HepG2 (cell line): ENCODE measurements around the gene PTGIS. TPM values are rescaled to one million over a fixed set of nuclear protein-coding genes. Genes with fewer than 3 reads are reported as not detected.

Experiments
- ATAC-seq: fragments of 200-7000 bp; cut with Tn5 transposase; 3 replicates; pipeline ENCODE4 v1.9.1; 2020; ENCODE audit warnings: mild to moderate bottlenecking, moderate library complexity
- BruUV-seq: library from RNA; stranded (reverse); fragments of 400-500 nt; replicated peaks from 2 replicates; lab custom pipeline; 2021; lab: Mats Ljungman, UMichigan
- CTCF ChIA-PET: fragments of 300-600 bp; formaldehyde crosslinking; extraction: SDS; loops from one replicate; lab custom pipeline; 2021; ENCODE audit warnings: low total read pairs, inconsistent platforms, low intra/inter-chr PET ratio; lab: Yijun Ruan, JAX
- POLR2A ChIA-PET: fragments of 350-600 bp; sonication (Branson Sonifier 250); formaldehyde crosslinking; loops from one replicate; lab custom pipeline; 2020; ENCODE audit warnings: antibody characterized with exemption, inconsistent platforms; lab: Yijun Ruan, JAX
- DNase-seq: peaks from one replicate; pipeline ENCODE4 v3.0.0-alpha.2; 2015; ENCODE audit warnings: low spot score
- FAIRE-seq: peaks from 3 replicates; lab custom pipeline; 2011; peaks lifted over from hg19 to GRCh38; lab: Jason Lieb, UNC
- H2AFZ ChIP-seq: one replicate; pipeline ENCODE4 v1.6.1; 2011; ENCODE audit warnings: low read length, inconsistent platforms
- H3K27ac ChIP-seq: fragments of 300-600 bp; 3 replicates; pipeline ENCODE4 v1.8.0; 2011; ENCODE audit warnings: mixed run types, mild to moderate bottlenecking, mixed read lengths, low read length, inconsistent platforms; ENCODE audit not compliant: insufficient read depth; ENCODE audit errors: extremely low read length
- H3K27me3 ChIP-seq, 2 experiments: fragments of 200-600 bp in 1 of 2; 2 replicates in 1 of 2; 3 replicates in 1 of 2; pipeline versions ENCODE4 v1.6.0 to v1.8.0; 2011; ENCODE audit warnings: low read length in 2 of 2, mild to moderate bottlenecking in 2 of 2, moderate library complexity in 2 of 2, inconsistent platforms in 1 of 2; ENCODE audit not compliant: insufficient read depth in 2 of 2, control insufficient read depth in 1 of 2
- H3K36me3 ChIP-seq, 2 experiments: fragments of 200-600 bp in 1 of 2; replicated peaks in 1 of 2; 2 replicates in 1 of 2; 3 replicates in 1 of 2; pipeline versions ENCODE4 v1.5.1 to v1.8.0; 2011; ENCODE audit warnings: low read length in 2 of 2, inconsistent platforms in 1 of 2; ENCODE audit not compliant: insufficient read depth in 2 of 2, control insufficient read depth in 1 of 2
- H3K4me1 ChIP-seq: 2 replicates; pipeline ENCODE4 v1.5.1; 2012; ENCODE audit warnings: low read length, inconsistent platforms; ENCODE audit not compliant: insufficient read depth
- H3K4me2 ChIP-seq: 2 replicates; pipeline ENCODE4 v1.6.0; 2011; ENCODE audit warnings: low read depth, low read length, inconsistent platforms
- H3K4me3 ChIP-seq, 3 experiments: fragments of 200-600 bp in 1 of 3; sonication (generic), shearing (Covaris generic) in 1 of 3; replicated peaks in 1 of 3; 2 replicates each; pipeline ENCODE4 v1.5.1; 2011 to 2016; ENCODE audit warnings: low read length in 3 of 3, inconsistent platforms in 2 of 3, low read depth in 2 of 3, mild to moderate bottlenecking in 2 of 3, control low read depth in 1 of 3, mixed read lengths in 1 of 3; ENCODE audit not compliant: insufficient read depth in 1 of 3
- H3K79me2 ChIP-seq: one replicate; pipeline ENCODE4 v1.6.1; 2011; ENCODE audit warnings: low read length, inconsistent platforms; ENCODE audit not compliant: insufficient read depth
- H3K9ac ChIP-seq: 2 replicates; pipeline ENCODE4 v1.6.0; 2011; ENCODE audit warnings: mild to moderate bottlenecking, low read depth, low read length, inconsistent platforms; ENCODE audit not compliant: insufficient read depth
- H3K9me3 ChIP-seq: 2 replicates; pipeline ENCODE4 v1.5.1; 2012; ENCODE audit warnings: mild to moderate bottlenecking, low read length
- H4K20me1 ChIP-seq: 2 replicates; pipeline ENCODE4 v1.6.0; 2011; ENCODE audit warnings: inconsistent platforms, mild to moderate bottlenecking, low read length, moderate library complexity; ENCODE audit not compliant: insufficient read depth
- AGO1 ChIP-seq: fragments of 200-400 bp; formaldehyde crosslinking; IDR thresholded peaks from 2 replicates; pipeline ENCODE4 v1.6.1; 2017; ENCODE audit warnings: mild to moderate bottlenecking, low read depth, low read length, moderate library complexity; ENCODE audit not compliant: poor library complexity, severe bottlenecking
- CHD4 ChIP-seq: fragments of 200-600 bp; sonication (generic); IDR thresholded peaks from 2 replicates; pipeline ENCODE4 v1.7.0; 2017; ENCODE audit warnings: mild to moderate bottlenecking, low read length, borderline replicate concordance
- FOXK1 ChIP-seq: sonication (generic); formaldehyde crosslinking; IDR thresholded peaks from 2 replicates; pipeline ENCODE4 v1.4.0; 2020; ENCODE audit warnings: low read depth, missing genetic modification reagents, borderline replicate concordance
- GABPA ChIP-seq, 2 experiments: IDR thresholded peaks; 2 replicates each; pipeline ENCODE4 v1.6.1; 2011 to 2016; ENCODE audit warnings: low read depth in 2 of 2, low read length in 1 of 2, missing biosample characterization in 1 of 2, missing genetic modification characterization in 1 of 2
- GATA4 ChIP-seq: sonication (generic); IDR thresholded peaks from 2 replicates; pipeline ENCODE4 v1.6.1; 2016; ENCODE audit warnings: antibody characterized with exemption, low read depth, borderline replicate concordance
- KLF16 ChIP-seq, 2 experiments: sonication (generic) in 1 of 2; formaldehyde crosslinking in 1 of 2; IDR thresholded peaks; 2 replicates each; pipeline versions ENCODE4 v1.6.1 to v1.8.0; 2016 to 2023; ENCODE audit warnings: missing genetic modification reagents in 2 of 2, missing compliant biosample characterization in 1 of 2
- NPAS2 ChIP-seq: sonication (generic); formaldehyde crosslinking; IDR thresholded peaks from 2 replicates; pipeline ENCODE4 v1.8.0; 2022; ENCODE audit warnings: mild to moderate bottlenecking, missing genetic modification reagents, borderline replicate concordance
- POLR2AphosphoS2 ChIP-seq: IDR thresholded peaks from 2 replicates; pipeline ENCODE4 v1.6.1; 2011; ENCODE audit warnings: low read depth, low read length, improper control_type of control experiment
- RBFOX2 ChIP-seq: fragments of 200-400 bp; formaldehyde crosslinking; IDR thresholded peaks from 2 replicates; pipeline ENCODE4 v1.6.1; 2017; ENCODE audit warnings: low read depth, mild to moderate bottlenecking, low read length
- SALL2 ChIP-seq: sonication (generic); formaldehyde crosslinking; IDR thresholded peaks from 2 replicates; pipeline ENCODE4 v1.8.1; 2023; ENCODE audit warnings: mild to moderate bottlenecking, missing genetic modification reagents, inconsistent platforms
- ZC3H13 ChIP-seq: sonication (generic); formaldehyde crosslinking; IDR thresholded peaks from 2 replicates; pipeline ENCODE4 v1.8.1; 2023; ENCODE audit warnings: mild to moderate bottlenecking, missing genetic modification reagents, moderate library complexity
- ZMYM2 ChIP-seq: sonication (generic); formaldehyde crosslinking; IDR thresholded peaks from 2 replicates; pipeline ENCODE4 v1.8.0; 2022; ENCODE audit warnings: mild to moderate bottlenecking, missing genetic modification reagents
- ZMYM3 ChIP-seq: sonication (generic); formaldehyde crosslinking; IDR thresholded peaks from 2 replicates; pipeline ENCODE4 v1.5.1; 2020; ENCODE audit warnings: mild to moderate bottlenecking, missing genetic modification reagents
- ZNF260 ChIP-seq: sonication (generic); formaldehyde crosslinking; IDR thresholded peaks from 2 replicates; pipeline ENCODE4 v1.4.0; 2020; ENCODE audit warnings: missing genetic modification reagents, low read depth, mild to moderate bottlenecking, borderline replicate concordance
- ZNF644 ChIP-seq: IDR thresholded peaks from 2 replicates; pipeline ENCODE4 v1.6.1; 2016; ENCODE audit warnings: low read depth
- ZNF746 ChIP-seq: sonication (generic); formaldehyde crosslinking; IDR thresholded peaks from 2 replicates; pipeline ENCODE4 v1.8.0; 2022; ENCODE audit warnings: mild to moderate bottlenecking, missing genetic modification reagents
- WGBS: methylation state at CpG from one replicate; pipeline ENCODE4 v1.1.6; 2017; ENCODE audit warnings: low lambda C conversion rate; 5-methylcytosine and 5-hydroxymethylcytosine counted together
- in situ Hi-C: cut with HindIII; loops from 2 replicates; pipeline ENCODE4 v1.10.0; 2017; ENCODE audit warnings: low pct_unique_long_range_greater_than_20kb; ENCODE audit not compliant: extremely low pct_ligation_motif_present
- intact Hi-C: fragments of 100-400 bp; cut with micrococcal nuclease; formaldehyde crosslinking; loops from one replicate; pipeline ENCODE4 v1.10.0; 2022; ENCODE audit not compliant: unreplicated experiment
- polyA plus RNA-seq, 8 experiments: library from polyadenylated mRNA; depleted of rRNA in 3 of 8; stranded (reverse) in 7 of 8; unstranded in 1 of 8; fragments of >200 nt; fragmentation: Illumina TruSeq in 4 of 8; extraction: Trizol in 4 of 8; gene quantifications; 2 replicates each; pipeline versions ENCODE4 v1.2.1 to v1.2.3, GENCODE V29; 2011 to 2016; ENCODE audit warnings: low read depth in 4 of 8, missing spikeins in 1 of 8, mixed read lengths in 1 of 8; ENCODE audit not compliant: insufficient read depth in 1 of 8
- total RNA-seq, 5 experiments: library from RNA; depleted of rRNA; stranded (reverse); fragments of >200 nt; fragmentation: Illumina TruSeq; extraction: Trizol; gene quantifications; 2 replicates each; pipeline ENCODE4 v1.2.3, GENCODE V29; 2016; ENCODE audit warnings: low read depth in 1 of 5

PTGIS gene
- total and polyA plus RNA-seq, 2 of the 13 experiments (the other 11 are each of a cell fraction or from before 2014, with no cell fraction given), result not detected

- no peak overlapping the region for H3K4me3 ChIP-seq
- POLR2A ChIA-PET, result interaction anchor here (0.6 to 1.7 kb wide), 2 partner anchors 11 to 14 kb away, joined by 3 to 5 read pairs; no protein-coding TSS in a partner anchor
- H3K9ac ChIP-seq, result no peak overlapping the region
- H3K4me1 ChIP-seq, result peaks cover 34% of the 10 kb centered on the region
- no peaks in the 10 kb centered on the region for H3K79me2 ChIP-seq
- CTCF ChIA-PET, result no interaction called here
- no peaks in the 10 kb centered on the region for H3K36me3 ChIP-seq
- BruUV-seq, result no TSS peak
- no peak overlapping the region for H3K27ac ChIP-seq
- no peaks in the 10 kb centered on the region for H3K9me3 ChIP-seq
- intact Hi-C loops, result no loop called here
- no peak overlapping the region for H2AFZ ChIP-seq
- FAIRE-seq (no peak), DNase-seq (no peak), ATAC-seq (no peak)
- in situ Hi-C loops, result no loop called here
- no peaks in the 10 kb centered on the region; a peak in 3 of 5 replicates for H3K27me3 ChIP-seq
- peak; percentile 73 for TF ChIP-seq ZMYM3 (CRISPR knock-in tag)
- no peak for TF ChIP-seq AGO1
- TF ChIP-seq ZNF746 (CRISPR knock-in tag), result 0 out of 2 replicates have a peak, but pooled peaks have one; percentile 28
- TF ChIP-seq ZMYM2, result no peak
- H4K20me1 ChIP-seq, result no peaks in the 10 kb centered on the region
- WGBS, result 47% methylated on average over 6 of the region's 6 CpGs
- H3K4me2 ChIP-seq, result no peak overlapping the region
Observed at GRCh38 chr20:49589747-49590146, 21.8 kb upstream of the PTGIS start.

GRCh38 chr20:49587111-49587570 lies 19.2 kb upstream of the PTGIS start:
- no peak overlapping the region for H2AFZ ChIP-seq
- TF ChIP-seq FOXK1, result no peak
- TF ChIP-seq ZNF260 (CRISPR knock-in tag), result no peak
- no peak for TF ChIP-seq GATA4
- no peak for TF ChIP-seq ZNF644 (CRISPR knock-in tag)
- no peak for TF ChIP-seq NPAS2 (CRISPR knock-in tag)
- no peak for TF ChIP-seq CHD4
- no peak for TF ChIP-seq GABPA (IDR thresholded peaks at IDR 0.05; ENCODE audit: low read depth, low read length)
- no peak for TF ChIP-seq GABPA (CRISPR knock-in tag; IDR thresholded peaks at IDR 0.05; ENCODE audit: low read depth)
- TF ChIP-seq SALL2, result no peak
- TF ChIP-seq KLF16 (CRISPR knock-in tag; IDR thresholded peaks at IDR 0.05), result no peak
- TF ChIP-seq POLR2AphosphoS2, result no peak
- no peak for TF ChIP-seq RBFOX2
- TF ChIP-seq ZC3H13 (CRISPR knock-in tag), result no peak
- H4K20me1 ChIP-seq, result no peaks in the 10 kb centered on the region
- H3K4me1 ChIP-seq, result peaks cover 33% of the 10 kb centered on the region
- in situ Hi-C loops (no loop called here), intact Hi-C loops (no loop called here)
- H3K36me3 ChIP-seq, result no peaks in the 10 kb centered on the region
- no peaks in the 10 kb centered on the region for H3K79me2 ChIP-seq
- POLR2A ChIA-PET, result interaction anchor here (2.5 kb wide), 1 partner anchor 14 kb away, joined by 9 read pairs; no protein-coding TSS in a partner anchor
- no peaks in the 10 kb centered on the region; a peak in 2 of 5 replicates for H3K27me3 ChIP-seq
- ATAC-seq (no peak), DNase-seq (no peak), FAIRE-seq (no peak)
- H3K9ac ChIP-seq, result no peak overlapping the region
- H3K9me3 ChIP-seq, result peaks cover 7% of the 10 kb centered on the region
- no peak overlapping the region for H3K4me3 ChIP-seq
- CTCF ChIA-PET, result no interaction called here
- H3K4me2 ChIP-seq, result no peak overlapping the region
- 70% methylated on average over 10 of the region's 10 CpGs for WGBS
- H3K27ac ChIP-seq, result no peak overlapping the region
- BruUV-seq, result no TSS peak
